GM12892 (cell line): ENCODE results near the gene IGFLR1. TPM values are rescaled to one million over a fixed set of nuclear protein-coding genes. Genes with fewer than 3 reads are reported as not detected.

Experiments used
- DNase-seq: peaks from one replicate; pipeline ENCODE4 v3.0.0; 2011; ENCODE audit not compliant: insufficient read length
- FAIRE-seq: peaks from 2 replicates; lab custom pipeline; 2011; peaks lifted over from hg19 to GRCh38; lab: Jason Lieb, UNC
- POLR2A ChIP-seq: IDR thresholded peaks from 2 replicates; pipeline ENCODE4 v1.6.1; 2011; ENCODE audit warnings: low read depth, low read length, control low read depth
- POLR2AphosphoS5 ChIP-seq: IDR thresholded peaks from 2 replicates; pipeline ENCODE4 v1.6.1; 2011; ENCODE audit warnings: low read depth, low read length, control low read depth
- TAF1 ChIP-seq: IDR thresholded peaks from 2 replicates; pipeline ENCODE4 v1.6.1; 2011; ENCODE audit warnings: low read depth, mild to moderate bottlenecking, control low read depth, low read length, borderline replicate concordance
- polyA plus RNA-seq: library from polyadenylated mRNA; unstranded; fragments of >200 nt; gene quantifications from one replicate; pipeline ENCODE4 v1.2.1, GENCODE V29; 2012; ENCODE audit warnings: missing spikeins, inconsistent platforms; ENCODE audit not compliant: missing spikeins

The IGFLR1 gene
- polyA plus RNA-seq = 17.3 TPM

GRCh38 chr19:35742121-35742724, at the start of gene IGFLR1:
Gene IGFLR1 (minus strand): TSS chr19:35742452. CDS start chr19:35741180, 1,272 bp downstream.
- FAIRE-seq (peak; percentile 94), DNase-seq (no peak)
- TF ChIP-seq POLR2A = peak; percentile 84
- TF ChIP-seq POLR2AphosphoS5 = peak; percentile 59; the same call in 1 of the 2 replicates
- peak; percentile 73 for TF ChIP-seq TAF1

- no peak for DNase-seq
- TF ChIP-seq POLR2AphosphoS5 = no peak
- no peak for TF ChIP-seq POLR2A
- no peak for TF ChIP-seq TAF1
- no peak for FAIRE-seq
These were observed 49.6 kb upstream of the IGFLR1 start for GRCh38 chr19:35791814-35792279.

GRCh38 chr19:35790981-35791813, 48.9 kb upstream of the IGFLR1 start:
- no peak for DNase-seq
- FAIRE-seq = no peak
- TF ChIP-seq POLR2AphosphoS5 (no peak), TAF1 (no peak), POLR2A (no peak)

GRCh38 chr19:35789978-35790944, 48.0 kb upstream of the IGFLR1 start:
- DNase-seq (no peak), FAIRE-seq (no peak)
- no peak for TF ChIP-seq POLR2A
- TF ChIP-seq TAF1 = no peak
- TF ChIP-seq POLR2AphosphoS5 = no peak

- FAIRE-seq (no peak), DNase-seq (no peak)
- TF ChIP-seq POLR2A (no peak), POLR2AphosphoS5 (no peak), TAF1 (no peak)
These were observed 47.1 kb upstream of the IGFLR1 start for GRCh38 chr19:35789195-35789977.

GRCh38 chr19:35788205-35788960, 46.1 kb upstream of the IGFLR1 start:
- DNase-seq = no peak
- no peak for FAIRE-seq
- no peak for TF ChIP-seq TAF1
- no peak for TF ChIP-seq POLR2AphosphoS5
- TF ChIP-seq POLR2A = no peak

GRCh38 chr19:35787227-35787799, 45.1 kb upstream of the IGFLR1 start:
- FAIRE-seq = no peak
- TF ChIP-seq TAF1 = no peak

GRCh38 chr19:35786299-35787160, 44.3 kb upstream of the IGFLR1 start:
- FAIRE-seq (no peak), DNase-seq (no peak)
- no peak for TF ChIP-seq TAF1
- no peak for TF ChIP-seq POLR2AphosphoS5
- TF ChIP-seq POLR2A = no peak

More at GRCh38 chr19:35787227-35787799, 45.1 kb upstream of the IGFLR1 start:
- DNase-seq = no peak

GRCh38 chr19:35785339-35785627, 43.0 kb upstream of the IGFLR1 start:
- TF ChIP-seq TAF1 (no peak), POLR2A (no peak), POLR2AphosphoS5 (no peak)
- no peak for FAIRE-seq

More at GRCh38 chr19:35785339-35785627, 43.0 kb upstream of the IGFLR1 start:
- no peak for DNase-seq
